ENCODE results near the gene ELAVL1.

The ELAVL1 gene

GRCh38 chr19:8020681-8021080 lies 15.2 kb upstream of the ELAVL1 start:
- DNase-seq, result no peak

- DNase-seq, result no peak
Measured at GRCh38 chr19:8017808-8018207, 12.4 kb upstream of the ELAVL1 start.

GRCh38 chr19:8004723-8005513 lies 523 bp downstream of the ELAVL1 start:
- DNase-seq, result no peak

GRCh38 chr19:8004001-8004400 lies 1.4 kb downstream of the ELAVL1 start:
- no peak for DNase-seq

GRCh38 chr19:8001995-8002849 lies 3.2 kb downstream of the ELAVL1 start:
- DNase-seq, result peak; percentile 84

GRCh38 chr19:8001651-8001994 lies 3.8 kb downstream of the ELAVL1 start:
- no peak for DNase-seq

- DNase-seq, result no peak
Measured at GRCh38 chr19:8000298-8001038, 5.0 kb downstream of the ELAVL1 start.

GRCh38 chr19:7999376-7999775 lies 6.1 kb downstream of the ELAVL1 start:
- DNase-seq, result no peak

- no peak for DNase-seq
Measured at GRCh38 chr19:7997809-7998480, 7.5 kb downstream of the ELAVL1 start.

GRCh38 chr19:7996883-7997282 lies 8.6 kb downstream of the ELAVL1 start:
- DNase-seq, result no peak

GRCh38 chr19:7995810-7996158 lies 9.7 kb downstream of the ELAVL1 start:
- DNase-seq, result no peak

GRCh38 chr19:7994928-7995809 lies 10.3 kb downstream of the ELAVL1 start:
- DNase-seq, result no peak

- no peak for DNase-seq
Measured at GRCh38 chr19:7994114-7994513, 11.3 kb downstream of the ELAVL1 start.

- no peak for DNase-seq
Measured at GRCh38 chr19:7993560-7993959, 11.9 kb downstream of the ELAVL1 start.

GRCh38 chr19:7992575-7992974 lies 12.9 kb downstream of the ELAVL1 start:
- no peak for DNase-seq

GRCh38 chr19:7989071-7989575 lies 16.3 kb downstream of the ELAVL1 start:
- DNase-seq, result no peak

GRCh38 chr19:7988307-7988706 lies 17.1 kb downstream of the ELAVL1 start:
- DNase-seq, result no peak

- DNase-seq, result no peak
Measured at GRCh38 chr19:7987114-7987768, 18.2 kb downstream of the ELAVL1 start.

GRCh38 chr19:7986321-7987113 lies 18.9 kb downstream of the ELAVL1 start:
- no peak for DNase-seq

- no peak for DNase-seq
Measured at GRCh38 chr19:7985481-7985911, 19.9 kb downstream of the ELAVL1 start.
